Measurements from ENCODE around the gene PIK3R2.

Gene PIK3R2

GRCh38 chr19:18126097-18126496, 26.9 kb upstream of the PIK3R2 start:
- no peak for DNase-seq

GRCh38 chr19:18128044-18128443, 24.9 kb upstream of the PIK3R2 start:
- no peak for DNase-seq

- no peak for DNase-seq
These were observed 24.2 kb upstream of the PIK3R2 start for GRCh38 chr19:18128805-18129204.

GRCh38 chr19:18130523-18131242, 22.3 kb upstream of the PIK3R2 start:
- DNase-seq, result no peak

- no peak for DNase-seq
These were observed 20.9 kb upstream of the PIK3R2 start for GRCh38 chr19:18131841-18132596.

- DNase-seq, result no peak
These were observed 17.0 kb upstream of the PIK3R2 start for GRCh38 chr19:18135712-18136584.

GRCh38 chr19:18137242-18137641, 15.7 kb upstream of the PIK3R2 start:
- DNase-seq, result no peak

- no peak for DNase-seq
These were observed 15.2 kb upstream of the PIK3R2 start for GRCh38 chr19:18137657-18138339.

GRCh38 chr19:18140473-18140872, 12.5 kb upstream of the PIK3R2 start:
- no peak for DNase-seq

- DNase-seq, result no peak
These were observed 11.9 kb upstream of the PIK3R2 start for GRCh38 chr19:18141031-18141430.

GRCh38 chr19:18143902-18144301, 9.1 kb upstream of the PIK3R2 start:
- no peak for DNase-seq

GRCh38 chr19:18144361-18144760, 8.6 kb upstream of the PIK3R2 start:
- DNase-seq, result no peak

GRCh38 chr19:18144906-18145305, 8.1 kb upstream of the PIK3R2 start:
- DNase-seq, result no peak

- DNase-seq, result no peak
These were observed 7.5 kb upstream of the PIK3R2 start for GRCh38 chr19:18145391-18145999.

GRCh38 chr19:18147396-18147795, 5.6 kb upstream of the PIK3R2 start:
- no peak for DNase-seq

GRCh38 chr19:18149596-18149975, 3.4 kb upstream of the PIK3R2 start:
- DNase-seq, result no peak

- no peak for DNase-seq
These were observed 2.0 kb upstream of the PIK3R2 start for GRCh38 chr19:18150776-18151624.

- DNase-seq, result peak; percentile 99
These were observed 534 bp upstream of the PIK3R2 start for GRCh38 chr19:18152442-18152816.

GRCh38 chr19:18153556-18154134, 682 bp downstream of the PIK3R2 start:
- DNase-seq, result peak; percentile 32

GRCh38 chr19:18155095-18156087, 2.4 kb downstream of the PIK3R2 start:
- DNase-seq, result no peak
